Measurements from ENCODE around the gene RICTOR. TPM values are rescaled to one million over a fixed set of nuclear protein-coding genes. Genes with fewer than 3 reads are reported as not detected.

RICTOR gene
- total RNA-seq, 1 donor from 2014 or later = 41.3 TPM

GRCh38 chr5:39006650-39007049 is 67.5 kb downstream of the RICTOR start:
- H3K36me3 Mint-ChIP-seq = peaks cover 18% of the 10 kb centered on the region
- no peaks in the 10 kb centered on the region for H3K4me1 Mint-ChIP-seq
- H3K79me2 ChIP-seq (ENCODE audit: low read depth) = no peaks in the 10 kb centered on the region
- no peak overlapping the region for H2AFZ ChIP-seq (replicated peaks)
- no peak for TF ChIP-seq CTCF (IDR thresholded peaks at IDR 0.05)
- H3K4me3 Mint-ChIP-seq = no peak overlapping the region
- DNase-seq (ENCODE audit: low spot score) = no peak
- no peaks in the 10 kb centered on the region for H4K20me1 ChIP-seq (ENCODE audit: low read depth)
- H3K9me3 ChIP-seq (ENCODE audit: low read depth) = no peaks in the 10 kb centered on the region
- H3K4me1 ChIP-seq = no peaks in the 10 kb centered on the region
- H3K9ac ChIP-seq = no peak overlapping the region
- H3K36me3 ChIP-seq = no peaks in the 10 kb centered on the region
- no peaks in the 10 kb centered on the region for H3K27me3 Mint-ChIP-seq (ENCODE audit: insufficient read depth, low read depth)
- no peak overlapping the region for H3K4me3 ChIP-seq
- no peaks in the 10 kb centered on the region for H3K27me3 ChIP-seq
- H3K9me3 Mint-ChIP-seq = peaks cover 16% of the 10 kb centered on the region
- no peak overlapping the region for H3K27ac ChIP-seq
- no peak overlapping the region for H3K4me2 ChIP-seq
- no peak overlapping the region for H3K27ac Mint-ChIP-seq
- H3F3A ChIP-seq (ENCODE audit: low read depth) = no peaks in the 10 kb centered on the region

- Mint-ChIP-seq H3K27ac (no peak overlapping the region), H3K4me3 (no peak overlapping the region), H3K36me3 (peaks cover 11% of the 10 kb centered on the region), H3K9me3 (peaks cover 8% of the 10 kb centered on the region), H3K27me3 (ENCODE audit: insufficient read depth, low read depth) (no peaks in the 10 kb centered on the region), H3K4me1 (no peaks in the 10 kb centered on the region)
- TF ChIP-seq EZH2phosphoT487 (IDR thresholded peaks at IDR 0.05) (no peak), EZH2 (IDR thresholded peaks at IDR 0.05) (no peak), CTCF (IDR thresholded peaks at IDR 0.05) (no peak)
- DNase-seq (ENCODE audit: low spot score) = no peak
- Histone ChIP-seq H3K27ac (no peak overlapping the region), H3K79me2 (ENCODE audit: low read depth) (no peaks in the 10 kb centered on the region), H3K9me3 (ENCODE audit: low read depth) (no peaks in the 10 kb centered on the region), H3K9ac (no peak overlapping the region), H3K36me3 (no peaks in the 10 kb centered on the region), H4K20me1 (ENCODE audit: low read depth) (no peaks in the 10 kb centered on the region), H2AFZ (replicated peaks) (no peak overlapping the region), H3K4me3 (no peak overlapping the region), H3F3A (ENCODE audit: low read depth) (no peaks in the 10 kb centered on the region), H3K4me1 (no peaks in the 10 kb centered on the region), H3K27me3 (no peaks in the 10 kb centered on the region), H3K4me2 (no peak overlapping the region)
Measured at GRCh38 chr5:39005566-39006232, 68.5 kb downstream of the RICTOR start.

- peaks cover 15% of the 10 kb centered on the region for H3K36me3 Mint-ChIP-seq
- H3K27ac Mint-ChIP-seq = no peak overlapping the region
- H3K27ac ChIP-seq = no peak overlapping the region
- no peaks in the 10 kb centered on the region for H3K27me3 ChIP-seq
- H3K9ac ChIP-seq = no peak overlapping the region
- DNase-seq (ENCODE audit: low spot score) = no peak
- H3K9me3 Mint-ChIP-seq = peaks cover 9% of the 10 kb centered on the region
- no peaks in the 10 kb centered on the region for H3K79me2 ChIP-seq (ENCODE audit: low read depth)
- no peaks in the 10 kb centered on the region for H3K9me3 ChIP-seq (ENCODE audit: low read depth)
- no peaks in the 10 kb centered on the region for H3K27me3 Mint-ChIP-seq (ENCODE audit: insufficient read depth, low read depth)
- no peak overlapping the region for H2AFZ ChIP-seq (replicated peaks)
- H3F3A ChIP-seq (ENCODE audit: low read depth) = peaks cover 8% of the 10 kb centered on the region
- no peak overlapping the region for H3K4me3 Mint-ChIP-seq
- no peaks in the 10 kb centered on the region for H4K20me1 ChIP-seq (ENCODE audit: low read depth)
- H3K36me3 ChIP-seq = peaks cover 4% of the 10 kb centered on the region
- TF ChIP-seq EZH2 (IDR thresholded peaks at IDR 0.05) (no peak), CTCF (IDR thresholded peaks at IDR 0.05) (no peak), EZH2phosphoT487 (IDR thresholded peaks at IDR 0.05) (no peak)
- no peak overlapping the region for H3K4me2 ChIP-seq
- H3K4me1 ChIP-seq = peaks cover 5% of the 10 kb centered on the region
- H3K4me3 ChIP-seq = no peak overlapping the region
- H3K4me1 Mint-ChIP-seq = no peaks in the 10 kb centered on the region
Measured at GRCh38 chr5:39001683-39002082, 72.5 kb downstream of the RICTOR start.

All from neural progenitor cell (in vitro differentiated cells).